Astrocyte (in vitro differentiated cells and primary cell): ENCODE results near the gene ABCA3.

ENCODE experiments used
- EZH2 ChIP-seq: IDR thresholded peaks from 2 replicates; pipeline ENCODE4 v1.6.1; 2012; ENCODE audit warnings: mild to moderate bottlenecking, low read length, inconsistent platforms; ENCODE audit not compliant: insufficient read depth
- TF ChIP-seq, protein P1 (sequence below): IDR thresholded peaks from 2 replicates; pipeline ENCODE4 v1.5.1; 2011; ENCODE audit warnings: low read depth, mild to moderate bottlenecking, inconsistent platforms, low read length, moderate library complexity; ENCODE audit not compliant: insufficient read depth

DNA sequence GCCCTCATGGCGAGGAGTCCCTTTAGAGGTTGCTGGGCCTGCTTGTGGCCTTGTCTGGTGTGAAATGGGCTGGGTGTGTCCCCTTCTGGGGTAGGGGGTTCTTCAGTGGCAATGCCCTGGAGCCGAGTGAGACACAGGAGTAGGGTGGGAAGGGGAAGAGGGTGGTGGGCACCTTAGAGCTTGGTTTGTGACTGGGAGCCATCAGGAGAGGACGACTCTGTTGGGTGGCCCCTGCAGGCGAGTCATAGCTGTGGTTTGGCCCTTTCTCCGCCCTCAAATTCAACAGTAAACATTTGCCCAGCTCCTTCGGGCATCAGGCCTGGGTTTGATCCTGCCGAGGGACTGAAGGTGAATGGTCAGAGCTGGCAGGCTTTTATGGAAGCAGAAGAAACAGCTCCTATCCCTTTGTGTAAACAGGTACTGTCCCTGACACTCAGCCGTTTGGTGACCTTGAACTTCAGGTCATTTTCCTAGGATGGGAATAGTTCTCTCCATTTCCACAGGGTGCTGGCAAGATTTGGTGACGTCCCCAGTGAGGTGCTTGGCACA lies 114.2 kb downstream of the ABCA3 start:
- no peak for TF ChIP-seq EZH2
- TF ChIP-seq, protein P1, sequence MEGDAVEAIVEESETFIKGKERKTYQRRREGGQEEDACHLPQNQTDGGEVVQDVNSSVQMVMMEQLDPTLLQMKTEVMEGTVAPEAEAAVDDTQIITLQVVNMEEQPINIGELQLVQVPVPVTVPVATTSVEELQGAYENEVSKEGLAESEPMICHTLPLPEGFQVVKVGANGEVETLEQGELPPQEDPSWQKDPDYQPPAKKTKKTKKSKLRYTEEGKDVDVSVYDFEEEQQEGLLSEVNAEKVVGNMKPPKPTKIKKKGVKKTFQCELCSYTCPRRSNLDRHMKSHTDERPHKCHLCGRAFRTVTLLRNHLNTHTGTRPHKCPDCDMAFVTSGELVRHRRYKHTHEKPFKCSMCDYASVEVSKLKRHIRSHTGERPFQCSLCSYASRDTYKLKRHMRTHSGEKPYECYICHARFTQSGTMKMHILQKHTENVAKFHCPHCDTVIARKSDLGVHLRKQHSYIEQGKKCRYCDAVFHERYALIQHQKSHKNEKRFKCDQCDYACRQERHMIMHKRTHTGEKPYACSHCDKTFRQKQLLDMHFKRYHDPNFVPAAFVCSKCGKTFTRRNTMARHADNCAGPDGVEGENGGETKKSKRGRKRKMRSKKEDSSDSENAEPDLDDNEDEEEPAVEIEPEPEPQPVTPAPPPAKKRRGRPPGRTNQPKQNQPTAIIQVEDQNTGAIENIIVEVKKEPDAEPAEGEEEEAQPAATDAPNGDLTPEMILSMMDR = no peak
